ENCODE measurements around the gene PLA2G4A. TPM values are rescaled to one million over a fixed set of nuclear protein-coding genes. Genes with fewer than 3 reads are reported as not detected.

Gene PLA2G4A
- total RNA-seq, 4 donors from 2014 or later, result 11.8 to 22.6 (median 14.6) TPM

DNA sequence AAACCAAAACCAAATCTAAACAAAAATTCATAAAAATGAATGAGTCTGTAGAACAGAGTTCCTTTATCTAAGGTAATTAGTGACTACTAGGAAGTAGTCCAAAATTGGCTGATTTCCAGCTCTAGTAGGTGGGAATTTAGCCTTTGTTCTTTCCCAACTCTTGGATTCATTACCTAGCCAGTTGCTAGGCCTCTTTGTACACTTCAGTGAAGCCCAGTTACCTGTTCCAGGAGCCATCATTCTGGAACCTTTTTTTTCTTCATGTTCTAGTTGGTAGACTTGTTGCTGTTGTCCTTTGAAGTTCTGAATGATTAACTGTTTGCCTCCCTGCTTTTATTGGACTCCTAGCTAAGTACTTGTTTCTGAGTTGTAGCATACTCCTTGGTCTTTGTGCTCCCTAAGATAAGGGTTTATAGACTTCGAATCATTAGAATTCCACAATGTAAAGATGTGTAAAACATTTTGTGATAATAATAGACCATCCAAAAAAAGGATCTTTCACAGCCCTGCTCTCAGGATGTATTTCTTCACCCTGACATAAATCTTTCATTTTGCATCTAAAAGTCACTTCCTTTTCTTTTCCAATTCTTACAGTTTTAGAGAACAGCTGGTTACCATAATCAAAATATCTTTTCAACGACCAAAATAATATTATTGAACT, 9.8 kb downstream of the PLA2G4A start:
- H3K4me1 ChIP-seq, result peaks cover 0 to 53% (median 6%) of the 10 kb centered on the region in 3 donors
- intact Hi-C loops (cut with DNase I), result no loop called here
- WGBS, 2 donors, result 35 to 49% methylated on average over 2 of the region's 2 CpGs
- no peaks in the 10 kb centered on the region for H3K9me3 ChIP-seq
- TF ChIP-seq, protein P1, sequence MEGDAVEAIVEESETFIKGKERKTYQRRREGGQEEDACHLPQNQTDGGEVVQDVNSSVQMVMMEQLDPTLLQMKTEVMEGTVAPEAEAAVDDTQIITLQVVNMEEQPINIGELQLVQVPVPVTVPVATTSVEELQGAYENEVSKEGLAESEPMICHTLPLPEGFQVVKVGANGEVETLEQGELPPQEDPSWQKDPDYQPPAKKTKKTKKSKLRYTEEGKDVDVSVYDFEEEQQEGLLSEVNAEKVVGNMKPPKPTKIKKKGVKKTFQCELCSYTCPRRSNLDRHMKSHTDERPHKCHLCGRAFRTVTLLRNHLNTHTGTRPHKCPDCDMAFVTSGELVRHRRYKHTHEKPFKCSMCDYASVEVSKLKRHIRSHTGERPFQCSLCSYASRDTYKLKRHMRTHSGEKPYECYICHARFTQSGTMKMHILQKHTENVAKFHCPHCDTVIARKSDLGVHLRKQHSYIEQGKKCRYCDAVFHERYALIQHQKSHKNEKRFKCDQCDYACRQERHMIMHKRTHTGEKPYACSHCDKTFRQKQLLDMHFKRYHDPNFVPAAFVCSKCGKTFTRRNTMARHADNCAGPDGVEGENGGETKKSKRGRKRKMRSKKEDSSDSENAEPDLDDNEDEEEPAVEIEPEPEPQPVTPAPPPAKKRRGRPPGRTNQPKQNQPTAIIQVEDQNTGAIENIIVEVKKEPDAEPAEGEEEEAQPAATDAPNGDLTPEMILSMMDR (IDR thresholded peaks at IDR 0.05), result no peak
- TF ChIP-seq POLR2A (IDR thresholded peaks at IDR 0.05), result no peak
- H3K27ac ChIP-seq, result peak overlapping the region in 1 of 4 donors; percentile 43
- no peak overlapping the region for H3K4me3 ChIP-seq
- H3K27me3 ChIP-seq, result no peaks in the 10 kb centered on the region
- H3K36me3 ChIP-seq, result no peaks in the 10 kb centered on the region
- DNase-seq, result no peak

DNA sequence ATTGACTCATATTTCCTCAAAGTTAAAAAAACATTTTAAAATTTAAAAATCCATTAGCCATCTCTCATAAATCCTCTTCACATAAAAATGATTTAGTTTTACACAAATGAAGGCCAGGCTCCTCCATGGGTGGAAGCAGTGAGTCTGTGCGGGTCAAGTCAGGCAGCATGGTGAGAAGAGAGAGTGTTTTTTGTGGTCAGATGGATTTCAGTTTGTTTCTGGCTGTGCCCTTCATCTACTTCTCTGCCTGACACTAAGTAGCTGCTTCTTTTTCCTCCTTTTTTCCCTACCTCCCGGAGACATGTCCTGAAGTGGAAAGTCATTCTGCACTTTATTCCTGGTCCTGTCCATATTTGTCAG, 10.3 kb downstream of the PLA2G4A start:
- TF ChIP-seq POLR2A (IDR thresholded peaks at IDR 0.05), result no peak
- TF ChIP-seq, protein P1 (IDR thresholded peaks at IDR 0.05), result no peak
- Histone ChIP-seq H3K27me3 (no peaks in the 10 kb centered on the region), H3K36me3 (no peaks in the 10 kb centered on the region), H3K4me3 (no peak overlapping the region), H3K4me1 (peaks cover 0 to 56% (median 6%) of the 10 kb centered on the region in 3 donors), H3K27ac (no peak overlapping the region), H3K9me3 (no peaks in the 10 kb centered on the region)
- 64 to 78% methylated on average over 2 of the region's 2 CpGs for WGBS, 2 donors
- intact Hi-C loops (cut with DNase I), result no loop called here
- no peak for DNase-seq

DNA sequence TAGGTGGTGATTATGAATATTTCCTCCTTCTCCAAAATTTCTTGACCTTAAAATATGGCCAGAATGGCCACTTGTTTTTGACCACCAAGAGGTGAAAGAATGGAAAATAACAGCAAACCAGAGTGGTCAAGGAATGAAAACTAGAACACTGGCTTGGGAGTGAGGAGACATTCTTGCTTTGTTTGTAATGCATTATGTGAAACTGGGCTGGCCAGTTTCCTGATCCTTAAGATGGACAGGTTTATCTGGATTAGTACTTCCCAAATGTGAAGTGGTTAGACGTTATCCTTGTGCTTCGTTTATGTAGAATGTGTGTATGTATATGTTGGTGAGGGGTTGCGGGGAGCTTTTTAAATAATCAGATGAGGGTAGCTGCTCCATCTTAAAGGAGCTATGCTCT, 12.8 kb downstream of the PLA2G4A start:
- H3K36me3 ChIP-seq, result no peaks in the 10 kb centered on the region
- no peak for TF ChIP-seq POLR2A (IDR thresholded peaks at IDR 0.05)
- TF ChIP-seq, protein P1 (IDR thresholded peaks at IDR 0.05), result no peak
- WGBS, 2 donors, result 47 to 67% methylated on average over 3 of the region's 3 CpGs
- peak overlapping the region in 2 of 4 donors; percentile 1 to 46 for H3K27ac ChIP-seq
- intact Hi-C loops (cut with DNase I), result no loop called here
- H3K27me3 ChIP-seq, result no peaks in the 10 kb centered on the region
- H3K4me3 ChIP-seq, result no peak overlapping the region
- peaks cover 5 to 67% (median 6%) of the 10 kb centered on the region in 3 donors for H3K4me1 ChIP-seq
- H3K9me3 ChIP-seq, result no peaks in the 10 kb centered on the region
- DNase-seq, result no peak

DNA sequence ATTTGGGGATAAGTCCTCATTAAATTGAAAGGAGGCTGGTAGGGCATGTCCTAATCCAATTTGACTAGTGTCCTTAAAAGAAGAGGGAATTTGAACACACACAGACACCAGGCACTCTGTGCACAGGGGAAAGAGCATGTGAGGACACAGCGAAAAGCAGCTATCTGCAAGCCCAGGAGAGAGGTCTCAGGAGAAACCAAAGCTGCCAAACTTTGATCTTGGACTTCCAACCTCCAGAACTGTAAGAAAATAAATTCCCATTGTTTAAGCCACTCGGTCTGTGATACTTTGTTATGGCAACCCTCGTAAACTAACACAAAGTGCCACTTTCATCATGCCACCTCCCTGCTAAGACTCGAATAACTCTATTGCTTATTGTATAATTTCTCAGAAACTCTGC, 13.8 kb downstream of the PLA2G4A start:
- no peak overlapping the region for H3K27ac ChIP-seq
- WGBS, 2 donors, result 37 to 63% methylated on average over 4 of the region's 4 CpGs
- no peak overlapping the region for H3K4me3 ChIP-seq
- no peaks in the 10 kb centered on the region for H3K36me3 ChIP-seq
- intact Hi-C loops (cut with DNase I), result no loop called here
- no peaks in the 10 kb centered on the region for H3K9me3 ChIP-seq
- H3K4me1 ChIP-seq, result peaks cover 6 to 67% (median 6%) of the 10 kb centered on the region in 3 donors
- DNase-seq, result no peak
- no peaks in the 10 kb centered on the region for H3K27me3 ChIP-seq
- TF ChIP-seq, protein P1 (IDR thresholded peaks at IDR 0.05), result no peak

DNA sequence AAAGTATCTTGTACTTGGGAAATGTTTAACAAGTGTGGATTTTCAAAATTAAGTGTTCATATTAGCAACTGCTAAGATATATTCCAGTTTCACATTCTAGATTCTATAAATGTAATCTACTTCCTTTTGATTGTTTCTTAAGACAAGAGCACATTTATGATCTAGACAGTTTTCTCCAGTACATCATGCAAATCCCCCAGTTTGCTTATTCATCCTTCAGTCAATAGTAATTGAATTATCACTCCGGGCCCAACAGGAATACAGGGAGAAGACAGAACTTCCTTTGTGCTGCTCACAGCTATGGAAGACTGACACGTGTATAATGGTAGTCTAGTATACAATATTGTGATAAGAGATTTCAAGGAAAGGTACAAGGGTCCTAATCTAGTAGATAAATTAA, 14.5 kb downstream of the PLA2G4A start:
- intact Hi-C loops (cut with DNase I), result no loop called here
- no peak overlapping the region for H3K27ac ChIP-seq
- H3K9me3 ChIP-seq, result no peaks in the 10 kb centered on the region
- no peak for DNase-seq
- H3K4me1 ChIP-seq, result peaks cover 6 to 66% (median 10%) of the 10 kb centered on the region in 3 donors
- TF ChIP-seq, protein P1 (IDR thresholded peaks at IDR 0.05), result no peak
- TF ChIP-seq POLR2A (IDR thresholded peaks at IDR 0.05), result no peak
- 56 to 68% methylated on average over 2 of the region's 2 CpGs for WGBS, 2 donors
- no peaks in the 10 kb centered on the region for H3K36me3 ChIP-seq
- no peaks in the 10 kb centered on the region for H3K27me3 ChIP-seq
- no peak overlapping the region for H3K4me3 ChIP-seq

All from esophagus squamous epithelium (tissue), 5 donors.